ENCODE results near the gene ZNF445.
"Not testable (repeated sequence)": the region's sequence is repeated elsewhere in the genome, so short reads cannot be mapped to it uniquely, and the experiment has no call there.

Gene ZNF445

DNA sequence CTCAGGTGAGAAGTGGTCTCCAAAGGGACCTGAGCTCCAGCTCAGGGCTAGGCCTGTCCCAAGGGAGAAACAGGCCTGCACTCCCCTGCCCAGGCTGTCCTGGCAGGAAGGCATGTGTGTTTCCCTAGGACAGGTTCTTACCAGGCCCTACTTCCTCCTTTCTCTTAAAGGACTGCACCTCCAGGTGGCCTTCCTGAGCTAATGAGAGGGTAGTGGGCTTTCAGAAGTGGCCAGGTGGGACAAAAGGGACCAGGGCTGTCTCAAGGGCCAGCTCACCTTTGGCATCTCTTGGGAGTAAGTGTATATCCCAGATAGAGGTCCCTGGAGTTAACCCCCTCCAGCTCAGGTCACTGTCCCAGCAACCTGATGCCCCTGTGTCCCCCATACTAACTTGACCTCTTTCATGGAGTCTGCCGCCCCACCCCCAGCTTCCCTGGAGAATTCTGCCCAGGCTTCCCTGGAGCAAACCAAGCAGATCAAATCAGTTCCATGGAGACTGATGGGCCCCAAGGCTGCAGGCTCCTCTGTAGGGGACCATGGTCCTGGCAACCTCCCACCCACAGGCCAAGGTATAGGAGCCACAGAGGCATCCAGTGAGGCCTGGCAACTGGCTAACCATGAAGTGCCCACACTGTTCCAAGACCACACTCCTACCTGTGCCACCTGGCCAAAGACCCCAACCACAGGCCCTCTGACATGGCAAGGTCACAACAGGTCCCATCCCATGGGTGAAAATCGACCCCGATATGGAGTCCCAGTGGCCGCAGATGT lies 67.6 kb downstream of the ZNF445 start:
- in situ Hi-C loops (cut with MboI; ENCODE audit: low sequenced_read_pairs), result no loop called here

- in situ Hi-C loops (cut with MboI; ENCODE audit: low sequenced_read_pairs), result no loop called here
Observed at GRCh38 chr3:44402548-44402947, 74.9 kb downstream of the ZNF445 start.

DNA sequence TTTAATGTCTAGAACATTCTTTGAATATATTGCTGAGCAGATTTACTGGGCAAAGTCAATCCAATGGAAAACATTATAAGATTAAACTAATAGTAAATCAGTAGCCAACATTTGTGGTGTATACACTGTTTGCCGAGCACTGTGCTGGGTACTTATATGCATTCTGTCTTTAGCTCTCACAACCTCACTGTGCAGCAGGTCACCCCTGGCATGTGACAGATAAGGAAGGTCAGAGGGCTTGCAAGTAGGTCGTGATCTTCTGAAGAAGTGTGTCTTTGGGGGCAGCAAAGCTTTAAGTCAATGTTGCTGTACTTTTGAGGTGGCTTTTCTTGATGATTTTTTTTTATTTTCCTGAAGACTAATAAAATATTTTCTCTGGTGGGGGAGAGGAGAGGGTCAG lies 76.7 kb downstream of the ZNF445 start:
- in situ Hi-C loops (cut with MboI; ENCODE audit: low sequenced_read_pairs), result no loop called here

DNA sequence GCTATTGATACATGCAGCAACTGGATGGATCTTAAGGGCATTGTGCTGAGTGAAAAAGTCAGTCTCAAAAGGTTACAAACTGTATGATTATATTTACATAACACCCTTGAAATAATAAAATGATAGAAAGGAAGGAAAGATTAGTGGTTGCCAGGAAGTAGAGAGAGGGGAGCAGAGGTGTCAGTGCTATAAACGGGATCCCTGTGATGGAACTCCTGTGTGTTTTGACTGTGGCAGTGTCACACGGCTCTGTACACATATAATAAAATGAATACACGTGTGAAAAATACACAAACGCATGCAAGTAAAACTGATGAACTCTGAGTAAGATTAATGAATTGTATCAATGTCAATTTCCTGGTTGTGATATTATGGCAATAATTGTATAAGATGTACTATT lies 78.6 kb downstream of the ZNF445 start:
- in situ Hi-C loops (cut with MboI; ENCODE audit: low sequenced_read_pairs), result no loop called here

GRCh38 chr3:44398271-44398670 lies 79.2 kb downstream of the ZNF445 start:
- in situ Hi-C loops (cut with MboI; ENCODE audit: low sequenced_read_pairs), result not testable (repeated sequence)

DNA sequence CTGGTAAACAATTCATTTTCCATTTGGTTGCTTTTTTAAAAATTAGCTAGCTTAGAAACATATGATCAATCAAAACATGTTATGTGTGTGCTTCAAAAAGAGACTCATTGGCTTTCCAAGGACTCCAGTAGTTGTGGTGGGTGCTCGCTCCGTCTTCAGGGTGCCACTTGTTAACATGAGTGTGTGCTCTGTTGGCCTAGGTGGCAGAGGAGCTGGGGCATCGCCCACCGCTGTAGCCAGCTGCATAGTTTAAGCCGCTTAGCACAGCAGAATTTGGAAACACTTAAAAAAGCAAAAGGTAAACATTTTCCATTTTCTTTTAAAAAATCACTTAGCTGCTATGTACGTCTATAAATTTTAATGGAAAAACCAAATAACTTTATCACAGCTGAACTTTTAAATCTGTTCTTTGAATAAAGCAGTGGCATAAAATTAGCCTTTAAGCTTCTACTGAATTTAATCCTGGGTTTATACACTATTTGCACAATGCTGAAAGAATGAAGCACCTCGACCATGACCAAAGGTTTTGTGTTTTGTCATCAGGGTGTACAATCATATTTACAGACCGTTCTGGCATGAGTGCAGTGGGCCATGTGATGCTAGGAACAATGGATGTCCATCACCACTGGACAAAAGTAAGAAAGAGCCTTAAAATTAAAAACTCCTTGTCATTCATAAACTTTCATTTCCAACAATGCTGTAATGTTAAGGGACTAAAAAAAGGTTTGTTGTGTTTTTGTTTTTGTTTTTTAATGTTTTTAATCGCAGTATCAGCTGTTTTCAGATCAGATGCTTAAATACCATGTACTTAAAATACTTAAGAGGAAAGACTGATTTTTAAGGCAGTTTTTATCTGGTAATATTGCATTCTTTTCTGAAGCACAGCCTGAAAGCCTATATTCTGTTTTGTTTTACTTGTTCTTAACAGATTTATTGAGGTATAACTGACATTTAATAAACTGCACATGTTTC lies 81.0 kb downstream of the ZNF445 start:
- in situ Hi-C loops (cut with MboI; ENCODE audit: low sequenced_read_pairs), result no loop called here

DNA sequence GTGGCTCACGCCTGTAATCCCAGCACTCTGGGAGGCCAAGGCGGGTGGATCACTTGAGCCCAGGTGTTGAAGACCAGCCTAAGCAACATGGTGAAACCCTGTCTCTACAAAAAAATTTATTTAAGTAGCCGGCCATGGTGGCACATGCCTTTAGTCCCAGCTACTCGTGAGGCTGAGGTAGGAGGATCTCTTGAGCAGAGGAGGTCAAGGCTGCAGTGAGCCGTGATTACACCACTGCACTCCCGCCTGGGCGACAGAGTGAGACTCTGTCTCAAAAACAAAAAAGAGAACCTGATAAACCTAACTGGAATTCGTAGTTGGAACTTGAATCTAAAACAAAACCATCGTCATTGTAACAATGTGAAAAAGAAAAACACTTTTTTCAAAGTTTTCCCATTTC lies 81.8 kb downstream of the ZNF445 start:
- in situ Hi-C loops (cut with MboI; ENCODE audit: low sequenced_read_pairs), result no loop called here

DNA sequence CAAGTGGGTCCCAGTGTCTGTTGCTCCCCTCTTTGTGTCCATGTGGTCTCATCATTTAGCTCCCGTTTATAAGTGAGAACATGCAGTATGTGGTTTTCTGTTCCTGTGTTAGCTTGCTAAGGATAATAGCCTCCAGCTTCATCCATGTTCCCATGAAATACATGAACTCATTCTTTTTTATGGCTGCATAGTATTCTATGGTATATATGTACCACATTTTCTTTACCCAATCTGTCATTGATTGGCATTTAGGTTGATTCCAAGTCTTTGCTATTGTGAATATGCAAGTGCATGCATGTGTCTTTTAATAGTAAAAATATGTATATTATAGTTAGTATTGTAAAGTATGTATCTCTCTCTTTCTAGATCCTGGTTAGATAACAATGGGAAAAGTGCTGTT lies 85.0 kb downstream of the ZNF445 start:
- in situ Hi-C loops (cut with MboI; ENCODE audit: low sequenced_read_pairs), result no loop called here

DNA sequence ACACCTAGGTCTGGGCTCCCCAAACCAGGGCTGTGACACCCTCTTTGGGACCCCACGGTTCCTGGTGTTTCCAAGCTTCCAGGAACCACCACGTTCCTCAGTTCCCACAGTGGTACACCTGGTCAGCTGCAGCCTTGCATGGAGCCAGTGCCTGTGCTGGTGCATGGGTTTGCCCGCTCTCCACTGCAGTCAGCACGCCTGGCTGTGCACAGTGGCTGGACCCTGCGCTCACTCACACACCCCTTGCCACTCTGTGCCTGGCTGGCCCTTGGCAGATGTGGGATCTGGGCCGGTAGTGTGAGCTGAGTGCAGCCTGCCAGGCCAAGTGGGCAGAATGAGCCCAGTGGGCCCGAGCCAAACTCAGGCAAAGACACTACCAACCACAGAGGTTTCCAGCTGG lies 90.1 kb downstream of the ZNF445 start:
- in situ Hi-C loops (cut with MboI; ENCODE audit: low sequenced_read_pairs), result no loop called here

Data from HL-60/S4 (cell line).